ENCODE data around the gene NNMT. TPM values are rescaled to one million over a fixed set of nuclear protein-coding genes. Genes with fewer than 3 reads are reported as not detected.

The NNMT gene
- total RNA-seq, 1 experiment from 2014 or later: not detected

DNA sequence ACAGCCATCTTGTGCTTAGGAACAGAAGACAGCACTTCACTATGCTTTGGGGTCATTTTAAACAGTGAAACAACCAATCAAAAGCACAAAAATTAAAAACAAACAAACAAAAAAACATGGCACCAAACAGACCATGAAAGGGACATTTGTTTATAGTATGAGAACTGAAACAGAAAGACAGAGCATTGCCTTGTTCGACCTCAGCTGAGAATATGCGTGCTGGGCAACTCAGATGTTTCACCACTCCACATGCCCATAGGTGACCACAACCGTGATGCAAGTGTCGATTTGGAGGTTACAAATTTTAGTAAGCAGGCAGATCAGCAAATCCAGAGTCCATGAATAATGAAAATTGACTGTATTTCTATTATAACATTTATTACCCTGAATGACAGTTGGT is 30.0 kb downstream of the NNMT start:
- Histone ChIP-seq H3K9me2 (ENCODE audit: insufficient read depth) (no peaks in the 10 kb centered on the region), H3K36me3 (ENCODE audit: control insufficient read depth in 1 of 2, insufficient read depth in 2 of 2, low read length in 2 of 2) (no peaks in the 10 kb centered on the region), H3K27ac (ENCODE audit: low read depth, low read length) (no peak overlapping the region), H3K27me3 (ENCODE audit: insufficient read depth, low read length) (no peaks in the 10 kb centered on the region), H3K4me1 (ENCODE audit: control insufficient read depth in 1 of 2, insufficient read depth in 2 of 2, low read length in 2 of 2) (no peaks in the 10 kb centered on the region), H3K9ac (ENCODE audit: low read length) (no peak overlapping the region), H3K9me3 (ENCODE audit: control insufficient read depth in 1 of 2, insufficient read depth in 1 of 2, low read depth in 1 of 2, low read length in 2 of 2) (no peaks in the 10 kb centered on the region), H3K79me2 (ENCODE audit: insufficient read depth, low read length) (no peaks in the 10 kb centered on the region), H4K20me1 (ENCODE audit: insufficient read depth) (no peaks in the 10 kb centered on the region), H3K4me2 (ENCODE audit: low read length) (no peak overlapping the region), H3K4me3 (replicated peaks in 1 of 2; ENCODE audit: low read depth in 1 of 2, low read length in 2 of 2) (no peak overlapping the region), H2AFZ (ENCODE audit: low read depth, low read length, poor library complexity, severe bottlenecking) (no peak overlapping the region)
- POLR2A ChIA-PET: no interaction called here
- no peak for DNase-seq (ENCODE audit: low read depth, low spot score)
- intact Hi-C loops (cut with micrococcal nuclease): no loop called here
- no peak for TF ChIP-seq SIN3A (IDR thresholded peaks at IDR 0.05; ENCODE audit: low read depth)
- no peak for TF ChIP-seq ZFX (IDR thresholded peaks at IDR 0.05)
- TF ChIP-seq SP1 (IDR thresholded peaks at IDR 0.05; ENCODE audit: low read depth): no peak
- TF ChIP-seq, protein P1, sequence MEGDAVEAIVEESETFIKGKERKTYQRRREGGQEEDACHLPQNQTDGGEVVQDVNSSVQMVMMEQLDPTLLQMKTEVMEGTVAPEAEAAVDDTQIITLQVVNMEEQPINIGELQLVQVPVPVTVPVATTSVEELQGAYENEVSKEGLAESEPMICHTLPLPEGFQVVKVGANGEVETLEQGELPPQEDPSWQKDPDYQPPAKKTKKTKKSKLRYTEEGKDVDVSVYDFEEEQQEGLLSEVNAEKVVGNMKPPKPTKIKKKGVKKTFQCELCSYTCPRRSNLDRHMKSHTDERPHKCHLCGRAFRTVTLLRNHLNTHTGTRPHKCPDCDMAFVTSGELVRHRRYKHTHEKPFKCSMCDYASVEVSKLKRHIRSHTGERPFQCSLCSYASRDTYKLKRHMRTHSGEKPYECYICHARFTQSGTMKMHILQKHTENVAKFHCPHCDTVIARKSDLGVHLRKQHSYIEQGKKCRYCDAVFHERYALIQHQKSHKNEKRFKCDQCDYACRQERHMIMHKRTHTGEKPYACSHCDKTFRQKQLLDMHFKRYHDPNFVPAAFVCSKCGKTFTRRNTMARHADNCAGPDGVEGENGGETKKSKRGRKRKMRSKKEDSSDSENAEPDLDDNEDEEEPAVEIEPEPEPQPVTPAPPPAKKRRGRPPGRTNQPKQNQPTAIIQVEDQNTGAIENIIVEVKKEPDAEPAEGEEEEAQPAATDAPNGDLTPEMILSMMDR (IDR thresholded peaks at IDR 0.05 in 2 of 3, conservative IDR thresholded peaks at IDR 0.05 in 1 of 3; ENCODE audit: borderline replicate concordance in 1 of 3, insufficient read depth in 1 of 3, low read depth in 2 of 3, low read length in 2 of 3): no peak
- no peak for TF ChIP-seq ZNF274 (IDR thresholded peaks at IDR 0.05; ENCODE audit: low read depth, low read length)
- TF ChIP-seq FOSL1 (IDR thresholded peaks at IDR 0.05; ENCODE audit: low read depth): no peak
- no peak for TF ChIP-seq SRF (IDR thresholded peaks at IDR 0.05; ENCODE audit: low read depth)
- no peak for TF ChIP-seq CBX3 (IDR thresholded peaks at IDR 0.05; ENCODE audit: low read depth)
- TF ChIP-seq YY1 (IDR thresholded peaks at IDR 0.05; ENCODE audit: extremely low read depth, insufficient replicate concordance, low read depth, low read length): no peak
- TF ChIP-seq, protein P2, sequence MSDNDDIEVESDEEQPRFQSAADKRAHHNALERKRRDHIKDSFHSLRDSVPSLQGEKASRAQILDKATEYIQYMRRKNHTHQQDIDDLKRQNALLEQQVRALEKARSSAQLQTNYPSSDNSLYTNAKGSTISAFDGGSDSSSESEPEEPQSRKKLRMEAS (IDR thresholded peaks at IDR 0.05): no peak
- no peak for TF ChIP-seq JUND (IDR thresholded peaks at IDR 0.05)
- no peak for TF ChIP-seq EZH2 (IDR thresholded peaks at IDR 0.05)
- TF ChIP-seq RAD21 (IDR thresholded peaks at IDR 0.05; ENCODE audit: low read depth): no peak
- TF ChIP-seq TCF7L2 (IDR thresholded peaks at IDR 0.05; ENCODE audit: borderline replicate concordance, extremely low read depth, insufficient read depth, insufficient read length): no peak
- TF ChIP-seq CEBPB (IDR thresholded peaks at IDR 0.05; ENCODE audit: low read depth): no peak
- TF ChIP-seq, protein P3, sequence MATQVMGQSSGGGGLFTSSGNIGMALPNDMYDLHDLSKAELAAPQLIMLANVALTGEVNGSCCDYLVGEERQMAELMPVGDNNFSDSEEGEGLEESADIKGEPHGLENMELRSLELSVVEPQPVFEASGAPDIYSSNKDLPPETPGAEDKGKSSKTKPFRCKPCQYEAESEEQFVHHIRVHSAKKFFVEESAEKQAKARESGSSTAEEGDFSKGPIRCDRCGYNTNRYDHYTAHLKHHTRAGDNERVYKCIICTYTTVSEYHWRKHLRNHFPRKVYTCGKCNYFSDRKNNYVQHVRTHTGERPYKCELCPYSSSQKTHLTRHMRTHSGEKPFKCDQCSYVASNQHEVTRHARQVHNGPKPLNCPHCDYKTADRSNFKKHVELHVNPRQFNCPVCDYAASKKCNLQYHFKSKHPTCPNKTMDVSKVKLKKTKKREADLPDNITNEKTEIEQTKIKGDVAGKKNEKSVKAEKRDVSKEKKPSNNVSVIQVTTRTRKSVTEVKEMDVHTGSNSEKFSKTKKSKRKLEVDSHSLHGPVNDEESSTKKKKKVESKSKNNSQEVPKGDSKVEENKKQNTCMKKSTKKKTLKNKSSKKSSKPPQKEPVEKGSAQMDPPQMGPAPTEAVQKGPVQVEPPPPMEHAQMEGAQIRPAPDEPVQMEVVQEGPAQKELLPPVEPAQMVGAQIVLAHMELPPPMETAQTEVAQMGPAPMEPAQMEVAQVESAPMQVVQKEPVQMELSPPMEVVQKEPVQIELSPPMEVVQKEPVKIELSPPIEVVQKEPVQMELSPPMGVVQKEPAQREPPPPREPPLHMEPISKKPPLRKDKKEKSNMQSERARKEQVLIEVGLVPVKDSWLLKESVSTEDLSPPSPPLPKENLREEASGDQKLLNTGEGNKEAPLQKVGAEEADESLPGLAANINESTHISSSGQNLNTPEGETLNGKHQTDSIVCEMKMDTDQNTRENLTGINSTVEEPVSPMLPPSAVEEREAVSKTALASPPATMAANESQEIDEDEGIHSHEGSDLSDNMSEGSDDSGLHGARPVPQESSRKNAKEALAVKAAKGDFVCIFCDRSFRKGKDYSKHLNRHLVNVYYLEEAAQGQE (IDR thresholded peaks at IDR 0.05; ENCODE audit: low read depth): no peak
- no peak for TF ChIP-seq POLR2A (IDR thresholded peaks at IDR 0.05; ENCODE audit: borderline replicate concordance, extremely low read depth, insufficient read depth, insufficient read length)
- no peak for TF ChIP-seq ELF1 (IDR thresholded peaks at IDR 0.05; ENCODE audit: borderline replicate concordance, low read depth)
- TF ChIP-seq EZH2phosphoT487 (IDR thresholded peaks at IDR 0.05; ENCODE audit: borderline replicate concordance): no peak
- RAD21 ChIA-PET (ENCODE audit: low non-redundant PET in 1 of 2, low total read pairs in 2 of 2, uncharacterized antibody in 2 of 2, unreplicated experiment in 2 of 2): no interaction called here
- CTCF ChIA-PET: no interaction called here
- BruUV-seq (replicated peaks): no TSS peak
- ATAC-seq: no peak

Data from HCT116 (cell line).